HG03457 (cell line): ENCODE results near the gene BAHD1.

Experiments
- ATAC-seq: cut with Tn5 transposase; IDR thresholded peaks from one replicate; pipeline ENCODE4 v1.9.1; 2021; ENCODE audit warnings: moderate number of reproducible peaks; ENCODE audit not compliant: unreplicated experiment

BAHD1 gene

DNA sequence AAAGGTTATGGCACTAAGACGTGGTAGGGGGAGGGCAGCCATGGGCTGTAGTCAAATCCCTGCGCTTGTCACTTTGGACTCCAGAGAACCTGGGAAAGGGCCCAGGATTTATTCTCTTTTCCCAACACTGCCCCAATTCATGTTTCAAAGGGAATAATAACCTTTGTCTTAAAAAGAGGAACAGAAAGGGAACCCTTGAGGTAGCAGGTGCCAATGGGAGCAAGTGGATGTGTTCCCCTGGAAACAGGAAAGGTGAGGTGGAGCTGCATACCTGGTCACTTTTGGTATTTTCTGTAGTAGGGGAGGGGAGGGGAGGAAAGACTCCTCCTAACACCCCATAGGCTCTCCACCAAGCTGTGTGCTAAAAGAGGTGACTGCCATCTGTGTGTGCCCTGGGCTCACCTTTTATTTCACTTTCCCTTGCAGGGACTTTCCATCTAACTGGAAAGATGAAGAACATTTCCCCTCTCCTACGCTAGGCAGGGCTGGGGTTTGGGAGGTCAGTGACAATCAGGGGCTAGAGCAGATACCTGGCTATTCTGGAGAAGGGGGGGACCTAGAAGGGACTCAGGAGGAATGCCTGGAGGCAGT is 23.9 kb downstream of the BAHD1 start:
- ATAC-seq = no peak

DNA sequence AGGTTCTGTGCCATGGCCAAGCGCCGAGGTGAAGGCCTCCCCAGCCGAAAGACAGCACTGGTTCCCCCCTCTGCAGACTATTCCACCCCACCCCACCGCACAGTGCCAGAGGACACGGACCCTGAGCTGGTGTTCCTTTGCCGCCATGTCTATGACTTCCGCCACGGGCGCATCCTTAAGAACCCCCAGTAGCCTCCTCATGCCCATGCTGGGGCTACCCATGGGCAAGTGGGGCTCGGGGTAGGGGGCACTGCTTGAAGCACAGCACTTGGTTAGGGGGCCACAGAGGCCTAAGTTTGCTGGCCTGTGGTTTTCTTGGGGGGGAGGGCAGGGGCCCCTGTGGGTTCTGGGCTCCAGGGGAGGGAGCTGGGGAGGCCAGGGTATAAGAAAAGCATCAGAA is 25.2 kb downstream of the BAHD1 start:
- no peak for ATAC-seq

DNA sequence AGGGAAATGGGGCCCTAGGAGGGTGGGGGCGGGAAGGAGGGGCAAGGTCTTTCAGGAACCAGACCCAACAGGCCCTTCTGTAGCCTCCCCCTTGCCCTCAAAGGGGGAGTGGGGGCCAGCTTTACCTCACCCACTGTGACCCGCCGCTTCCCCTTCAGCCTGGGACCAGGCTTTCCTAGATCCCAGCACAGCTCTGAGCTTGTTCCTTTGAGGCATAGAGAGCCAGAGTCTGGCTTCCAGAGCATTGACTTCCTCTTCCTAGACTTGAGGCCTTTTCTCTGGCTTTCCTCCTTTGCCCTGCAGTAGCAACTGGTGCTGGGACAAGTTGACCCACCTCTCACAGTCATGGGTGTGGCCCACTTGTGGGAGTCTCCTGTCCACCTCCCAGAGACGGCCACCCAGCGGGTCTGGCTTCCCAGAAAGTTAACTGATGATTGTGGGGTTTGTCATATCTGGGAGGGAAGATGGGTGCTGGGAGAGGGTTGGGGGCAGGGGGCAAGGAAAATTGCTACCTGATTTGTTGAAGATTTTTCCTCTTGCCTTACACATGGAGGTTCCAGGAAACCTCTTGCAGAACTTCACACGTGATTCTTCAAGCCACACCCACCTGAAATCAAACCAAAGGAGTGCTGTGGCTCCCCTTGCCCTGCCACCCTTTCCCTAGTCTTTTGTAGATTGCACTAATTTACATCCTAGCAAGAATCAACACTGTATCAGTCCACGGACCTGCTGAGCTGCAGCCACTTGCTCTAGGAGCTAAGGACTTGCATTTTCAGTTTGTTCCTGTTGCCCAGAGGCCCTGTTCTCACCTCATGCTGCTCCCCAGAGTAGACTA is 25.9 kb downstream of the BAHD1 start:
- ATAC-seq = no peak

DNA sequence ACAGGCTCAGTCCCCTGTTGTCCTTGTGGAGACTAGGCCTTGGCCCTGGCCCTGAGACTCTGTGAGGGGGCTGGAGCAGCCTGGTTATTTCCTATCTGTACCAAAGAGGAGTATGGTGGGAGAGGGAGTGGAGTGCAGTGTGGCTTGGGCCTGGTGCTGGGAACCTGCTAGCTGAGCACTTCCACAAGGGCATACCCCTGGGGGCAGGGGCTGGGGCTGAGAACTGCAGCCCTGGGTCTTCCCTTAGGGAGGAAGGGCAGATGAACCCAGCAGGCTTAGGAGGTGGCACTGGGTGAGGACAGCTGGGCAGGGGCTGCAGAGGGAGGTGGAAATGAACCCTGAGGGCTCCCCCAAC is 26.5 kb downstream of the BAHD1 start:
- ATAC-seq = no peak

DNA sequence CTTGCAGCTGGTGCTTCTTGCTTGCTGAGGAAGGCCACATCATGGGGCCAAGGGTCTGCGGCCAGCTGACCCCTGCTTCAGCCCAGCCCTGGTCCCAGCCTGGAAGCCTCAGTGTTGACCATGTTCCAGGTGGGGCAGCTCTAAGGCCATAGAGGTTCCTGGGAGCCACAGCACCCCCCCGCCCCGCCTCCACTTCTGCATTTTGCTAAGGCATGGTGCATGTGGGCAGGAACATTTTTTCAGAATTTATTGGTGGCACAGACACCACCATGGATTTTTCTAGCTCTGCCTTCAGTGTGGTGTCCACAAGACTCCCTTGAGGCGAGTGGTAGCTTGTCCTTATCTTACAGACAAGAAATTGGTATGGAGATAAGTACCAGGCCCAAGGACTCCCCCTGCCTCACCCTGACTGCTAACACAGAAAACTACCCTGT is 28.2 kb downstream of the BAHD1 start:
- no peak for ATAC-seq

DNA sequence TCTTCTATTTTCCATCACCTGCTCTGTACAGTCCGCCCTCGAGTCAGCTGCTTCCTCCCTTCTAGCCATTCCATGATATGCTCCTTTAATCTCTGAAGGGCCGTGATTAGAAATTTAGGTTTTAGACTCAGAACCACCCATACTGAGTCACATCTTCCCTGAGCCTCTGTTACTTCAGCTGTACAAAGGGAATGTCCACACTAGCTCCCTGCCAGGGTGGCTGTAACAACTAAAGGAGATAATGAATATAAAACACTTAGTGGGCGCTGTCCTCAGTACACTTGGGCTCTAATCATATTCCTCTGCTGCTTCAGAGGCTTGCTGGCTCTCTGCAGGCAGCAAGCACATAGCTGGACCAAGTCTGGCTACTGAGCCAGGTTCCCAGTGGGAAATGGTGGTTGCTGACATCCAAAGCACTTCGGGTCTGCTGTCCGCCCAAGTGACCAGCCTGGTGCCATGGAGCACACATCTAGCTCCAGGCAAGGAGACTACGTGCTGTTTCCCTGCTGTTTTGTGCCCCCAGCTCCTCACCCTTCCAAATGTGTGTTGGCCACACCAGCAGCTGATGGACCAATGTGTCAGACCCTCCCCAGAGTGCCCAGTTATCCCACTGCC is 29.1 kb downstream of the BAHD1 start:
- ATAC-seq = no peak

DNA sequence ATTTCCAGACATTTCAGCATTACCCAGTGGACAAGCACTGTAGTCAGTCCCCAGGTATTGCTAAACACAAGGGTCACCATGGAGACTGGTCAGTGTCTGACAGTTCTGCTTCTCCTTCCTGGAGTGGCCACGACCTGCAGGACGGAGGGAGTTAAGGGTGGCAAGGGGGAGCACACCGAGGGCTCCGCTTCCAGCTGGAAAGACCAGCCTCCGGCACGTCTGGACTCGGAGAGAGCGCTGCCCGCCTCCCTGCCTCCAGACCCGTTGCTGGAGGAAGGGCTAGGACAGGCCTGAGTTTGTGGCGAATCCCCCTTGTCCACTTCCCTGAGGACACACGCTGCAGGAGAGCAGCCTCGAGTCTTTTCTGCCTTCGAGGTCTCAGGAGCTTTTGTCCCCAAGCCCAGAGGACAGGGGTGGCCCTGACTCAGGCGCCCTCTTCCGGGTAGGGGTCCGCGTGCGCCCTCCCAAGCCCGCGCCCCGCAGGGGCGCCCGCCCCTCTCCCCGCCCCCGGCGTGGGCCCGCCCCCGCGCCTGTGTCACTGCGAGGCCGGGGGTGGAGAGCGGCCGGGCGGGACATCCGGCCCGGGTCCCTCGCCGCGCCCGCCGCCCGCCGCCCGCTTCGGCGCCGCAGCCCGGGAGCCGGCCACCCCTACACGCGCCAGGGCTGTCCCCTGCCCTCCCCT is 29.8 kb downstream of the BAHD1 start, which contains the start of gene CHST14:
TSS of gene CHST14 (plus strand) at position 562 of the 682 bp plus-strand sequence. CDS start 230 bp downstream, outside the sequence.
- ATAC-seq = peak; percentile 45

DNA sequence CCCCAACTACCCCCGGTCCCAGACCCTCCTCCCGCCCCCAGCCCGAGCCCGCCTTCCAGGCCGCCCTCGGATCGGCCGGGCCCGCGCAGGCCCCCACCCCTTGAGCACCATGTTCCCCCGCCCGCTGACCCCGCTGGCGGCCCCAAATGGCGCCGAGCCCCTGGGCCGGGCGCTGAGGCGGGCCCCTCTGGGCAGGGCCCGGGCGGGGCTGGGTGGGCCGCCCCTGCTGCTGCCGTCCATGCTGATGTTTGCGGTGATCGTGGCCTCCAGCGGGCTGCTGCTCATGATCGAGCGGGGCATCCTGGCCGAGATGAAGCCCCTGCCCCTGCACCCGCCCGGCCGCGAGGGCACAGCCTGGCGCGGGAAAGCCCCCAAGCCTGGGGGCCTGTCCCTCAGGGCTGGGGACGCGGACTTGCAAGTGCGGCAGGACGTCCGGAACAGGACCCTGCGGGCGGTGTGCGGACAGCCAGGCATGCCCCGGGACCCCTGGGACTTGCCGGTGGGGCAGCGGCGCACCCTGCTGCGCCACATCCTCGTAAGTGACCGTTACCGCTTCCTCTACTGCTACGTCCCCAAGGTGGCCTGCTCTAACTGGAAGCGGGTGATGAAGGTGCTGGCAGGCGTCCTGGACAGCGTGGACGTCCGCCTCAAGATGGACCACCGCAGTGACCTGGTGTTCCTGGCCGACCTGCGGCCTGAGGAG is 30.5 kb downstream of the BAHD1 start:
- ATAC-seq = peak; percentile 36

DNA sequence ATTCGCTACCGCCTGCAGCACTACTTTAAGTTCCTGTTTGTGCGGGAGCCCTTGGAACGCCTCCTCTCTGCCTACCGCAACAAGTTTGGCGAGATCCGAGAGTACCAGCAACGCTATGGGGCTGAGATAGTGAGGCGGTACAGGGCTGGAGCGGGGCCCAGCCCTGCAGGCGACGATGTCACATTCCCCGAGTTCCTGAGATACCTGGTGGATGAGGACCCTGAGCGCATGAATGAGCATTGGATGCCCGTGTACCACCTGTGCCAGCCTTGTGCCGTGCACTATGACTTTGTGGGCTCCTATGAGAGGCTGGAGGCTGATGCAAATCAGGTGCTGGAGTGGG is 31.0 kb downstream of the BAHD1 start:
- ATAC-seq = no peak

DNA sequence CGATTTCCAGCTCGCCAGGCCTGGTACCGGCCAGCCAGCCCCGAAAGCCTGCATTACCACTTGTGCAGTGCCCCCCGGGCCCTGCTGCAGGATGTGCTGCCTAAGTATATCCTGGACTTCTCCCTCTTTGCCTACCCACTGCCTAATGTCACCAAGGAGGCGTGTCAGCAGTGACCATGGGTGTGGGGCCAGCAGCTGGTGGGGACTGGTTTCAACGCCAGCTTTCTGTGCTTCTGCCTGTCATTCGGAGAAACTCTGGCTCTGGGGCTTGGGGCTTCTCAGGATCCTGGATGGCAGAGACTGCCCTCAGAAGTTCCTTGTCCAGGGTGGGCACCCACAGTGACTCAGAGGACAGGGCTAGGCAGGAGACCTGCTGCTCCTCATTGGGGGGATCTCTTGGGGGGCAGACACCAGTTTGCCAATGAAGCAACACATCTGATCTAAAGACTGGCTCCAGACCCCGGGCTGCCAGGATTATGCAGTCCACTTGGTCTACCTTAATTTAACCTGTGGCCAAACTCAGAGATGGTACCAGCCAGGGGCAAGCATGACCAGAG is 31.5 kb downstream of the BAHD1 start:
- ATAC-seq = no peak

DNA sequence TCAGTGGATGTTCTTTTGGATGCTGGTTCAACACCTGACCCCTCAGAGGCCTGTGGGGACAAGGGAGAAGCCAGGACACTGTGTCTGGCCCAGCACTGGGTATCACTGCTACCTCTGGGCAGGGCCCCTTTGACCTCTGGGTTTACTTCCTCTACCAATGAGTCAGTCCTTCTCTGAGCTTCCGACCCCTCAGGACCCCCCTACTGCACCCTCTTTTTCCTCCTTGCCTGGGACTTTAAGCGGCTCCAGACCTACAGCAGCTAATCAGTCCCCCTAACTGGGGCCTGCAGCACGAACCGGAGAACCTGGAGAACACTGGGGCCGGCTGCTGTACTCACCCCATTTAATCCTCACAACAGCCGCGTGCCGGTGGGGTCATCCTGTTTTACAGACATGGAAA is 33.8 kb downstream of the BAHD1 start:
- no peak for ATAC-seq

DNA sequence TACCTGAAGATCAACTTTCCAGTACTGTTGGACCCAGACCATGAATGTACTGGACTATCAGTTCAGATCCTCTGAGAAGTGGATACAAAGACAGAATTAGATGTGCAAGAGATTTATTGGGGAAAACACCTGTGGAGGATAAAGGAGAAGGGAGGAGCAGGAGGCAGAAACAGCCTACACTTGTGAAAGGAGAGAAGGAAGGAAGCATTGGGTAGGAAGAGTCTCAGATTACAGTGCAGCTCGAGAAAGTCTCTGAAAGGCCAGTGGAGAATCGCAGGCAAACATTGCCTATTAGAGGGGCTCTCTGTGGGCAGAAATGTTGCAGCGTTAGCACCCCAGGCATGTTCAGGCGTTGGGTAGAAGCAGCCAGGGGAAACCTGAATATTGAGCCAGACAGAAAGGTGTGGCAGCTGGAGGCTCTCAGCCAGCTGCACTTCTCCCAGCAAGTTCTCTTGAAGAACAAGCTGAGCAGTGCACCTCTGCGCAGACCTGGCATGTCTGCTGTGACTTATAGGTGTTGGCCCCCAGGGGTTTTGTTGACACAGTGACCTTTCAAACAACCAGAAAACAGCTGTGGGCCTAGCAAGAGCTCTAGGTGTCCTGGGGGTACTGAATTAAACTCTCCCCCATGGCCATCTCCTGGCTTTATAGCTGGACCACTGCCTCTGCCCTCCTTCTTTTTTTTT is 37.0 kb downstream of the BAHD1 start:
- ATAC-seq = no peak

DNA sequence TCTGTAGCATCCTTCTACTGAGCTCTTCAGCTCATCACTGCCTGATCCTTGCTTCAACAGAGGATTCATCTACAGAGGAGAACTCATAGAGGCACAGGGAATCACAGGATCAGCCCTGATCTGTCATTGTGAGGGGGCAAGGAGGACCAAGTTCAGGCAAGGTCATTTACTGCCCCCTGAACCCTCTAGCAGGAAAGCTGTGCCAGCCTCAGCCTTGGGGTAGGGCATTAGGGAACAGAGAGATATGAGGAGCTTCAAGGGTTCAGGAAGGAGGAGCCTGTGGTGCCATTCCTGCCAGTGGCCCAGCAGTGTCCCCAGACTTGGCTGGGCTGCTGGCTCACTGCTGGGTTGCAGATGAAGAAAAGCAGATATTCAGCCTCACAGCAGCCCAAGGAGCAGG is 38.3 kb downstream of the BAHD1 start:
- no peak for ATAC-seq

DNA sequence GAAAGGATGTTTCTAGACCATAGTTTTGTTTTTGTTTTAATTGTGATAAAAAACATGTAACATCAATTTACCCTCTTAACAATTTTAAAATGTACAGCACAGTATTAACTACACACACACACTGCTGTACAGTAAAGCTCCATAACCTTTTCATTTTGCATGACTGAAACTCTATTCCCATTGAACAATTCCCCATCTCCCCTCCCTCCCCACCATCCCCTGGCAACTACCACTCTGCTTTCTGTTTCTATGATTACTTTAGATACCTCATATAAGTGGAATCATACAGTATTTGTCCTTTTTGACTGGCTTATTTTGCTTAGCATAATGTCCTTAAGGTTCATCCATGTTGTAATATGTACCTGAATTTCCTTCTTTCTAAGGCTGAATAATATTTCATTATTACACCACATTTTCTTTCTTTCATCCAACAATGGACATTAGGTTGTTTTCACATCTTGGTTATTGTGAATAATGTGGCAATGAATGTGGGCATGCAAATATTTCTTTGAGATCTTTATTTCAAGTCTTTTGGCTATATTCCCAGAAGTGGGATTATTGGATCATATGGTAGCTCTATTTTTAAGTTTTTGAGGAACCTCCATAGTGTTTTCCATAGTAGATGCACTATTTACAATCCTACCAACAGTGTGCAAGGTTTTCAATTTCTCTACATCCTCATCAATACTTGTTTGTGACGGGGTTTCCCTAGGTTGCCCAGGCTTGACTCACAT is 40.8 kb downstream of the BAHD1 start:
- ATAC-seq = no peak

DNA sequence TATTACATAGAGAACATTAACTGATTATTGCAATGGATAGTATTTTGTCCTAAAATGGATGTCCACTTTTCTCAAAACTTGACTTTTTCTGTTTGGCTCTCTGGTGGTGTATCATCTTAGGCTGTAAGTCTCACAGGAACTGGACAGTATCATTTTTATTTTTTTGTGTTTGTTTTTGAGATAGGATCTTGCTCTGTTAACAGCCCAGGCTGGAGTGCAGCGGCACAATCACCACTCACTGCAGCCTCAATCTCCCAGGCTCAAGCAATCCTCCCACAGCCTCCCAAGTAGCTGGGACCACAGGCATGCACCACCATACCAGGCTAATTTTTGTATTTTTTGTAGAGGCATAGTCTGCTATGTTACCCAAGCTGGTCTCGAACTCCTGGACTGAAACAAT is 43.2 kb downstream of the BAHD1 start:
- no peak for ATAC-seq

DNA sequence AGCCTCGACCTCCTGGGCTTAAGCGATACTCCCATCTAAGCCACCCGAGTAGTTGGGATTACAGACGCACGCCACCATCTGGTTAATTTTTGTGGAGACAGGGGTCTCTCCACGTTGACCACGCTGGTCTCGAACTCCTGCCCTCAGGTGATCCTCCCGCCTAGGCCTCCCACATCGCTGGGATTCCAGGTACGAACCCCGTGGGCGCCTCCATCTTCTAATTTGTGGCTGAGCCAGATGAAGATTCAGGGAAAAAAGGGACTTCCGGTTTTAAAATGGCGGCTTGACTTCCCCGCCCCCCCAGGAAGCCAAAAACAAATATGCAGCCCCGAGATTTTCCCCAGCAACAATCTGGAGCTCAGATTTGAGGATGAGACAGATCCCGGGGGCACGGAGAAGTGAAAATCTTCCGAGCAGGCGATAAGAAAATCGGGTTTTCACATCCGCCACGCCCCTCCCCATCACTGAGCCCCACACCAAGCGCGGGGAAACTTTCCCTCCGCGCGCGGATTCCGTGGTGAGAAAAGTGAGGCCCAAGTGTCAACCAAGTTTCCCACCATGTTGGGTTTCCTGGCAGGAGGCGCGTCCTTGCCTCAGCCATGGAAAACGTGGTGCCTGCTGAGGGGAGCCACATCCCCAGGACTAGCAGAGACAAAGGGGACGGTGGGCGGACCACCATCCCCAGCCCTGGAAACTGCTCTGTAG is 45.5 kb downstream of the BAHD1 start:
- ATAC-seq = no peak

DNA sequence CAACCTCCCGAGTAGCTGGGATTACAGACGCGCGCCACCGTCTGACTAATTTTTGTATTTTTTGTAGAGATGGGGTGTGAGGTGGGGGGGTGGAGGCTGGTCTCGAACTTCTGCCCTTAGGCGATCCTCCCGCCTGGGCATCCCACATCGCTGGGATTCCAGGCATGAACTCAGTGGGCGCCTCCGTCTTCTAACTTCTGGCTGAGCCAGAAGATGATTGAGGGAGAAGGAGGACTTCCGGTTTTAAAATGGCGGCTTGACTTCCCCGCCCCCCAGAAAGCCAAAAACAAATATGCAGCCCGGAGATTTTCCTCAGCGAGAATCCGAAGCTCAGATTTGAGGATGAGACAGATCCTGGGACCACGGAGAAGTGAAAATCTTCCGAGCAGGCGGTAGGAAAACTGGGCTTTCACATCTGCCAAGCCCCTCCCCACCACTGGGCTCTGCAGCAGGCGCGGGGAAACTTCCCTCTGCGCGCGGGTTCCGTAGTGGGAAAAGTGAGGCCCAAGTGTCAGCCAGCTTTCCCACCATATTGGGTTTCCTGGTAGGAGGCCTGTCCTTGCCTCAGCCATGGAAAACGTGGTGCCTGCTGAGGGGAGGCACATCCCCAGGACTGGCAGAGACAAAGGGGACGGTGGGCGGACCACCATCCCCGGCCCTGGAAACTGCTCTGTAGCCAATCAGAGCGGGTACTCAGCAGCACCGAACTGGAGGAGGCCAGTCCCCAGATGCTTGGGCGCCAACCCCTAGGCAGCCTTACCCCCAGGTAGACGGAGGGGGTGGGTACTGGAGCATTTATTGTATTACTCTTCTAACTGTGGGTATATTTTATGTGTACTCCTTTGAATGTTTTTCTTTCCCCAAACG is 47.3 kb downstream of the BAHD1 start:
- no peak for ATAC-seq
